Parathyroid adenoma (tissue), 2 donors: Measurements from ENCODE around the gene KRT33A.

ENCODE experiments used
- H2AFZ ChIP-seq: fragments of 300-600 bp; sonication (generic); one replicate; pipeline ENCODE4 v1.7.0; 2017; ENCODE audit warnings: antibody characterized with exemption, mild to moderate bottlenecking
- H3K27ac ChIP-seq: fragments of 300-600 bp; sonication (generic); one replicate; pipeline ENCODE4 v1.7.0; 2017
- H3K27me3 ChIP-seq: fragments of 300-600 bp; sonication (generic); one replicate; pipeline ENCODE4 v1.7.0; 2017; ENCODE audit warnings: low read length; ENCODE audit not compliant: control insufficient read depth, insufficient read depth
- H3K36me3 ChIP-seq: fragments of 300-600 bp; sonication (generic); one replicate; pipeline ENCODE4 v1.7.0; 2017; ENCODE audit warnings: low read length; ENCODE audit not compliant: control insufficient read depth, insufficient read depth
- H3K4me1 ChIP-seq: fragments of 300-600 bp; sonication (generic); one replicate; pipeline ENCODE4 v1.7.0; 2017; ENCODE audit warnings: control low read depth
- H3K4me2 ChIP-seq: fragments of 300-600 bp; sonication (generic); one replicate; pipeline ENCODE4 v1.7.0; 2017; ENCODE audit warnings: low read length
- H3K4me3 ChIP-seq: fragments of 300-600 bp; sonication (generic); one replicate; pipeline ENCODE4 v1.7.0; 2017; ENCODE audit warnings: low read depth, low read length
- H3K79me2 ChIP-seq: fragments of 300-600 bp; sonication (generic); one replicate; pipeline ENCODE4 v1.7.0; 2017; ENCODE audit warnings: control low read depth
- H3K9ac ChIP-seq: fragments of 300-600 bp; sonication (generic); one replicate; pipeline ENCODE4 v1.7.0; 2017; ENCODE audit warnings: mild to moderate bottlenecking
- H3K9me3 ChIP-seq: fragments of 300-600 bp; sonication (generic); one replicate; pipeline ENCODE4 v1.7.0; 2017; ENCODE audit warnings: low read length; ENCODE audit not compliant: control insufficient read depth
- CTCF ChIP-seq: fragments of 300-600 bp; sonication (generic); IDR thresholded peaks from one replicate; pipeline ENCODE4 v1.7.0; 2017; ENCODE audit warnings: antibody characterized with exemption, mild to moderate bottlenecking
- donor health status: primary hyperparathyroidism.

KRT33A gene

GRCh38 chr17:41307647-41308046, 43.0 kb downstream of the KRT33A start:
- Histone ChIP-seq H3K27me3 (no peaks in the 10 kb centered on the region), H2AFZ (no peak overlapping the region), H3K4me2 (no peak overlapping the region), H3K9ac (no peak overlapping the region), H3K79me2 (no peaks in the 10 kb centered on the region), H3K36me3 (no peaks in the 10 kb centered on the region), H3K9me3 (no peaks in the 10 kb centered on the region), H3K27ac (no peak overlapping the region), H3K4me1 (no peaks in the 10 kb centered on the region), H3K4me3 (no peak overlapping the region)
- TF ChIP-seq CTCF: no peak

- Histone ChIP-seq H3K4me3 (no peak overlapping the region), H2AFZ (no peak overlapping the region), H3K4me1 (no peaks in the 10 kb centered on the region), H3K27ac (no peak overlapping the region), H3K79me2 (no peaks in the 10 kb centered on the region), H3K36me3 (no peaks in the 10 kb centered on the region), H3K27me3 (no peaks in the 10 kb centered on the region), H3K9me3 (no peaks in the 10 kb centered on the region), H3K4me2 (no peak overlapping the region), H3K9ac (no peak overlapping the region)
- TF ChIP-seq CTCF: no peak
These were observed 46.5 kb downstream of the KRT33A start for GRCh38 chr17:41304091-41304490.

GRCh38 chr17:41302981-41303380, 47.6 kb downstream of the KRT33A start:
- H2AFZ ChIP-seq: no peak overlapping the region
- no peaks in the 10 kb centered on the region for H3K9me3 ChIP-seq
- H3K4me1 ChIP-seq: no peaks in the 10 kb centered on the region
- H3K79me2 ChIP-seq: no peaks in the 10 kb centered on the region
- no peaks in the 10 kb centered on the region for H3K36me3 ChIP-seq
- no peak overlapping the region for H3K4me3 ChIP-seq
- no peak overlapping the region for H3K27ac ChIP-seq
- no peak overlapping the region for H3K4me2 ChIP-seq
- TF ChIP-seq CTCF: no peak
- no peaks in the 10 kb centered on the region for H3K27me3 ChIP-seq
- H3K9ac ChIP-seq: no peak overlapping the region

- Histone ChIP-seq H2AFZ (no peak within 1 kb of the TSS), H3K4me2 (no peak within 1 kb of the TSS), H3K79me2 (no peaks in the 10 kb centered on the region), H3K27ac (no peak within 1 kb of the TSS), H3K27me3 (no peaks in the 10 kb centered on the region), H3K9me3 (no peaks in the 10 kb centered on the region), H3K36me3 (no peaks in the 10 kb centered on the region), H3K9ac (no peak within 1 kb of the TSS), H3K4me3 (no peak within 1 kb of the TSS), H3K4me1 (no peaks in the 10 kb centered on the region)
- no peak for TF ChIP-seq CTCF
These were observed 48.4 kb downstream of the KRT33A start, which contains the start of gene KRTAP29-1 for GRCh38 chr17:41301916-41302901. KRTAP29-1 (minus strand) TSS chr17:41302851; CDS start chr17:41302851, 0 bp downstream.
